Lung (tissue), 12 donors: Measurements from ENCODE around the gene STK32B. TPM values are rescaled to one million over a fixed set of nuclear protein-coding genes. Genes with fewer than 3 reads are reported as not detected.

Experiments used
- ATAC-seq: fragments of 200-7000 bp; cut with Tn5 transposase; one replicate; pipeline ENCODE4 v1.9.1; 2020; ENCODE audit warnings: moderate number of reproducible peaks; ENCODE audit not compliant: insufficient read depth, low FRiP score
- DNase-seq, 3 donors: peaks; one replicate each; pipeline ENCODE4 v3.0.0-alpha.2; 2013 to 2017
- H3K27ac ChIP-seq, 2 donors: one replicate each; pipeline ENCODE4 v1.5.1; 2013; ENCODE audit warnings: mild to moderate bottlenecking in 2 of 2, moderate library complexity in 2 of 2, control low read depth in 1 of 2, inconsistent platforms in 1 of 2, low read depth in 1 of 2, low read length in 1 of 2
- H3K27me3 ChIP-seq, 3 donors: one replicate each; pipeline ENCODE4 v1.5.1; 2013; ENCODE audit warnings: low read length in 2 of 3; ENCODE audit not compliant: control insufficient read depth in 3 of 3, insufficient read depth in 3 of 3
- H3K36me3 ChIP-seq, 4 donors: one replicate each; pipeline ENCODE4 v1.5.1; 2013; ENCODE audit warnings: low read length in 4 of 4, mild to moderate bottlenecking in 1 of 4, moderate library complexity in 1 of 4; ENCODE audit not compliant: control insufficient read depth in 4 of 4, insufficient read depth in 4 of 4
- H3K4me1 ChIP-seq, 5 donors: one replicate each; pipeline ENCODE4 v1.5.1; 2013; ENCODE audit warnings: low read length in 5 of 5, mild to moderate bottlenecking in 2 of 5, moderate library complexity in 1 of 5; ENCODE audit not compliant: control insufficient read depth in 5 of 5, insufficient read depth in 5 of 5
- H3K4me3 ChIP-seq: one replicate; pipeline ENCODE4 v1.5.1; 2013; ENCODE audit warnings: mild to moderate bottlenecking, control low read depth, moderate library complexity
- H3K9ac ChIP-seq, 2 donors: one replicate each; pipeline ENCODE4 v1.5.1; 2013; ENCODE audit warnings: low read length in 2 of 2, control low read depth in 1 of 2; ENCODE audit not compliant: insufficient read depth in 1 of 2
- H3K9me3 ChIP-seq, 4 donors: one replicate each; pipeline ENCODE4 v1.5.1; 2013; ENCODE audit warnings: low read length in 3 of 4, mild to moderate bottlenecking in 1 of 4, moderate library complexity in 1 of 4; ENCODE audit not compliant: control insufficient read depth in 4 of 4, insufficient read depth in 3 of 4
- WGBS, 2 donors: extraction: QIAGEN DNeasy Blood & Tissue Kit; methylation state at CpG; one replicate each; pipeline ENCODE4 v1.1.7; 2013; 5-methylcytosine and 5-hydroxymethylcytosine counted together
- polyA plus RNA-seq, 2 donors: library from polyadenylated mRNA; stranded (reverse); fragments of 200-250 nt; gene quantifications; one replicate each; pipeline ENCODE4 v1.2.1, GENCODE V29; 2013
- total RNA-seq, 2 donors: library from RNA; depleted of rRNA in 1 of 2; stranded (reverse); fragments of >200 nt in 1 of 2; gene quantifications; one replicate each; pipeline ENCODE4 v1.2.1, GENCODE V29; 2014 to 2021
- TF ChIP-seq, protein P1 (sequence below): IDR thresholded peaks from 2 replicates; pipeline ENCODE4 v1.5.1; 2012; ENCODE audit warnings: mild to moderate bottlenecking; ENCODE audit errors: control extremely low read depth, extremely low read depth
- donor health status: control.
- donor health status: control.
- donor health status: Bipolar disorder and iron deficiency.
- donor health status: healthy.
- donor health status: DM: yes; HTN: yes; CAD: no.

Gene STK32B
- total and polyA plus RNA-seq, 4 donors = 0.29 to 2.2 (median 1.4) TPM

DNA sequence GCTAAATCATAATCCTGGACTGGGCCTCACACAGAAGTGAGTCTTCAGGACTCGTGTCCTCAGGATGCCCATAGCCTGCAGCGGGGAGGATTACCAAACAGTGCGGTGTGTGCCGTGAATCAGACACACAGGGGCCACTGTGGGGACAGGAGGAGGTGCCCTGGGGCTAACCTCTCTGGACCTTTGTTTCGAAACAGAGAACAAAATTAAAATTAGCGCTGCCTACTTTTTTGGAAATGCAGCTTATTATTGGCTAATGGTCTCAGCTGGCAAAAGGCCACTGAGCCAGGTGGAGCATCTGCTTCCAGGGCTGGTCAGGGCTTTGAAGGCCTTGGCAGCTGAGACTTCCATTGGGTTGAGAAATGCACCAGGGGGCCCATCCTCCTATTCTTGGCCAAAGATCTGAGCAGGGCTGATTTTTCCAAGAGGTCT is 420.9 kb downstream of the STK32B start:
- Histone ChIP-seq H3K4me1 (peaks cover 0 to 30% (median 2%) of the 10 kb centered on the region in 5 donors), H3K4me3 (no peak overlapping the region), H3K9ac (no peak overlapping the region), H3K9me3 (no peaks in the 10 kb centered on the region), H3K36me3 (no peaks in the 10 kb centered on the region), H3K27me3 (no peaks in the 10 kb centered on the region), H3K27ac (no peak overlapping the region)
- 67 to 83% methylated on average over 6 of the region's 6 CpGs for WGBS, 2 donors
- no peak for ATAC-seq
- peak in 1 of 3 donors; percentile 25 for DNase-seq
- TF ChIP-seq, protein P1, sequence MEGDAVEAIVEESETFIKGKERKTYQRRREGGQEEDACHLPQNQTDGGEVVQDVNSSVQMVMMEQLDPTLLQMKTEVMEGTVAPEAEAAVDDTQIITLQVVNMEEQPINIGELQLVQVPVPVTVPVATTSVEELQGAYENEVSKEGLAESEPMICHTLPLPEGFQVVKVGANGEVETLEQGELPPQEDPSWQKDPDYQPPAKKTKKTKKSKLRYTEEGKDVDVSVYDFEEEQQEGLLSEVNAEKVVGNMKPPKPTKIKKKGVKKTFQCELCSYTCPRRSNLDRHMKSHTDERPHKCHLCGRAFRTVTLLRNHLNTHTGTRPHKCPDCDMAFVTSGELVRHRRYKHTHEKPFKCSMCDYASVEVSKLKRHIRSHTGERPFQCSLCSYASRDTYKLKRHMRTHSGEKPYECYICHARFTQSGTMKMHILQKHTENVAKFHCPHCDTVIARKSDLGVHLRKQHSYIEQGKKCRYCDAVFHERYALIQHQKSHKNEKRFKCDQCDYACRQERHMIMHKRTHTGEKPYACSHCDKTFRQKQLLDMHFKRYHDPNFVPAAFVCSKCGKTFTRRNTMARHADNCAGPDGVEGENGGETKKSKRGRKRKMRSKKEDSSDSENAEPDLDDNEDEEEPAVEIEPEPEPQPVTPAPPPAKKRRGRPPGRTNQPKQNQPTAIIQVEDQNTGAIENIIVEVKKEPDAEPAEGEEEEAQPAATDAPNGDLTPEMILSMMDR = no peak

DNA sequence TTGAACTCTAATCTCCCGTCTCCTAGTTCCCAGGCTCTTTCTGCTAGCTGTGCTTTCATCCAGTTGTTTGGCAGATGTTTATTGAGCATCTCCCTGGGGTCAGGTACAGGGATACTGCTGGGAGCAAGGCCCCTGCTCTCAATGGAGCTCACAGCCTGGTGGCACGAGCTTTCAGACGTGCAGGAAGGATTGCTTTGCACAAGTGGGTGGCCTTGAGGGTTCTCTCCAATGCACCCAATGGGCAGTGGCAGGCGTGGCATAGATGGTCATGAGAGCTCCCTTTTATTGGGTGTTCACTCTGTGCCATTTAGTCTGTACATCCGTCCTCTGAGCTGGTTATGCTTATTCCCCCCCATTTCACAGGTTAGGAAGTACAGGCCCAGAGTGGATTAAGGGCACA is 421.8 kb downstream of the STK32B start:
- peaks cover 0 to 37% (median 2%) of the 10 kb centered on the region in 5 donors for H3K4me1 ChIP-seq
- no peak overlapping the region for H3K4me3 ChIP-seq
- ATAC-seq (no peak), DNase-seq (no peak)
- TF ChIP-seq, protein P1 = no peak
- no peaks in the 10 kb centered on the region for H3K36me3 ChIP-seq
- H3K27ac ChIP-seq = no peak overlapping the region
- H3K9me3 ChIP-seq = no peaks in the 10 kb centered on the region
- H3K9ac ChIP-seq = no peak overlapping the region
- WGBS, 2 donors = 86 to 96% methylated on average over 5 of the region's 5 CpGs
- H3K27me3 ChIP-seq = no peaks in the 10 kb centered on the region

GRCh38 chr4:5474756-5475155 is 423.5 kb downstream of the STK32B start:
- DNase-seq = no peak
- H3K4me3 ChIP-seq = no peak overlapping the region
- TF ChIP-seq, protein P1 = no peak
- no peak overlapping the region for H3K27ac ChIP-seq
- WGBS, 2 donors = 92 to 95% methylated on average over 9 of the region's 9 CpGs
- H3K9me3 ChIP-seq = no peaks in the 10 kb centered on the region
- no peaks in the 10 kb centered on the region for H3K27me3 ChIP-seq
- no peak overlapping the region for H3K9ac ChIP-seq
- H3K4me1 ChIP-seq = peaks cover 0 to 39% (median 2%) of the 10 kb centered on the region in 5 donors
- ATAC-seq = no peak
- no peaks in the 10 kb centered on the region for H3K36me3 ChIP-seq

- 82 to 86% methylated on average over 8 of the region's 8 CpGs for WGBS, 2 donors
- no peaks in the 10 kb centered on the region for H3K27me3 ChIP-seq
- ATAC-seq = no peak
- TF ChIP-seq, protein P1 = no peak
- no peak overlapping the region for H3K9ac ChIP-seq
- no peak overlapping the region for H3K4me3 ChIP-seq
- no peaks in the 10 kb centered on the region for H3K36me3 ChIP-seq
- H3K9me3 ChIP-seq = no peaks in the 10 kb centered on the region
- H3K27ac ChIP-seq = no peak overlapping the region
- peaks cover 0 to 18% (median 0%) of the 10 kb centered on the region in 5 donors for H3K4me1 ChIP-seq
- no peak for DNase-seq
Observed at GRCh38 chr4:5477613-5478012, 426.3 kb downstream of the STK32B start.
